PC-3 (cell line): ENCODE measurements around the gene SAMM50. TPM values are rescaled to one million over a fixed set of nuclear protein-coding genes. Genes with fewer than 3 reads are reported as not detected.

Experiments used
- ATAC-seq: fragments of 200-7000 bp; cut with Tn5 transposase; 2 replicates; pipeline ENCODE4 v1.9.1; 2020; ENCODE audit warnings: mild to moderate bottlenecking, moderate library complexity
- BruUV-seq: library from RNA; stranded (reverse); fragments of 400-500 nt; replicated peaks from 2 replicates; lab custom pipeline; 2021; lab: Mats Ljungman, UMichigan
- CTCF ChIA-PET: fragments of 300-600 bp; sonication (Branson Sonifier 250); formaldehyde crosslinking; loops from one replicate; lab custom pipeline; 2022; ENCODE audit warnings: antibody characterized with exemption; lab: Charles Lee
- POLR2A ChIA-PET: fragments of 300-600 bp; sonication (Branson Sonifier 250); formaldehyde crosslinking; loops from one replicate; lab custom pipeline; 2022; ENCODE audit warnings: antibody characterized with exemption; ENCODE audit not compliant: unreplicated experiment; lab: Charles Lee
- DNase-seq: peaks from one replicate; pipeline ENCODE4 v3.0.0-alpha.2; 2015
- H2AFZ ChIP-seq: fragments of 300-600 bp; sonication (generic); 2 replicates; pipeline ENCODE4 v1.6.0; 2016; ENCODE audit warnings: antibody characterized with exemption, low read length
- H3F3A ChIP-seq: fragments of 300-600 bp; sonication (generic); one replicate; pipeline ENCODE4 v1.6.0; 2017; ENCODE audit warnings: antibody characterized with exemption, low read length, control low read depth, mild to moderate bottlenecking; ENCODE audit not compliant: unreplicated experiment
- H3K27ac ChIP-seq: fragments of 300-600 bp; sonication (generic); 2 replicates; pipeline ENCODE4 v1.5.1; 2016; ENCODE audit warnings: mild to moderate bottlenecking, low read length
- H3K27me3 ChIP-seq: fragments of 300-600 bp; sonication (generic); 2 replicates; pipeline ENCODE4 v1.6.1; 2016; ENCODE audit warnings: low read length, mixed read lengths
- H3K36me3 ChIP-seq: fragments of 300-600 bp; sonication (generic); 2 replicates; pipeline ENCODE4 v1.6.1; 2016; ENCODE audit warnings: low read depth, mixed run types, low read length, mixed read lengths
- H3K4me1 ChIP-seq: fragments of 300-600 bp; sonication (generic); 2 replicates; pipeline ENCODE4 v1.5.1; 2016; ENCODE audit warnings: low read length; ENCODE audit not compliant: insufficient read depth
- H3K4me2 ChIP-seq: fragments of 300-600 bp; sonication (generic); 2 replicates; pipeline ENCODE4 v1.6.0; 2016; ENCODE audit warnings: low read length
- H3K4me3 ChIP-seq: fragments of 300-600 bp; sonication (generic); 2 replicates; pipeline ENCODE4 v1.5.1; 2016; ENCODE audit warnings: mild to moderate bottlenecking, low read length, mixed read lengths
- H3K79me2 ChIP-seq: fragments of 300-600 bp; sonication (generic); 2 replicates; pipeline ENCODE4 v1.6.1; 2017; ENCODE audit warnings: low read length, mixed read lengths
- H3K9ac ChIP-seq: fragments of 300-600 bp; sonication (generic); 2 replicates; pipeline ENCODE4 v1.6.0; 2016; ENCODE audit warnings: mild to moderate bottlenecking, low read length
- H3K9me2 ChIP-seq: fragments of 300-600 bp; sonication (generic); replicated peaks from 2 replicates; pipeline ENCODE4 v1.6.1; 2016; ENCODE audit warnings: mixed run types, low read length, mixed read lengths
- H3K9me3 ChIP-seq: fragments of 300-600 bp; sonication (generic); 2 replicates; pipeline ENCODE4 v1.6.1; 2016; ENCODE audit warnings: low read length, mixed read lengths
- H4K20me1 ChIP-seq: fragments of 300-600 bp; sonication (generic); 2 replicates; pipeline ENCODE4 v1.6.1; 2016; ENCODE audit warnings: low read length, mixed read lengths
- CTCF ChIP-seq: fragments of 300-600 bp; sonication (generic); conservative IDR thresholded peaks from 2 replicates; pipeline ENCODE4 v1.5.1; 2017; ENCODE audit warnings: antibody characterized with exemption, low read depth, mild to moderate bottlenecking, low read length
- EZH2 ChIP-seq: fragments of 300-600 bp; sonication (generic); IDR thresholded peaks from one replicate; pipeline ENCODE4 v1.6.1; 2017; ENCODE audit warnings: antibody characterized with exemption, mild to moderate bottlenecking, low read length; ENCODE audit not compliant: unreplicated experiment
- EZH2phosphoT487 ChIP-seq: fragments of 300-600 bp; sonication (generic); IDR thresholded peaks from 2 replicates; pipeline ENCODE4 v1.6.1; 2018; ENCODE audit warnings: mild to moderate bottlenecking, antibody characterized with exemption, low read length, borderline replicate concordance
- intact Hi-C: fragments of 100-400 bp; cut with micrococcal nuclease; formaldehyde crosslinking; loops from 2 replicates; pipeline ENCODE4 v1.9.0; 2023
- total RNA-seq: library from RNA; depleted of rRNA; stranded (reverse); fragments of >200 nt; gene quantifications from 2 replicates; pipeline ENCODE4 v1.2.3, GENCODE V29; 2014

The SAMM50 gene
- total RNA-seq, 1 experiment from 2014 or later, result 34.5 TPM

GRCh38 chr22:44005524-44005923 is 50.3 kb downstream of the SAMM50 start:
- ChIA-PET CTCF (no interaction called here), POLR2A (no interaction called here)
- Histone ChIP-seq H3F3A (no peaks in the 10 kb centered on the region), H3K9me3 (no peaks in the 10 kb centered on the region), H3K9ac (no peak overlapping the region), H3K4me2 (no peak overlapping the region), H3K4me1 (no peaks in the 10 kb centered on the region), H4K20me1 (no peaks in the 10 kb centered on the region), H3K9me2 (no peaks in the 10 kb centered on the region), H2AFZ (no peak overlapping the region), H3K27ac (no peak overlapping the region), H3K79me2 (no peaks in the 10 kb centered on the region), H3K36me3 (no peaks in the 10 kb centered on the region), H3K4me3 (no peak overlapping the region), H3K27me3 (no peaks in the 10 kb centered on the region)
- no peak for DNase-seq
- BruUV-seq, result no TSS peak
- ATAC-seq, result no peak
- no peak for TF ChIP-seq EZH2
- intact Hi-C loops, result no loop called here

GRCh38 chr22:44012162-44012561 is 56.9 kb downstream of the SAMM50 start:
- CTCF ChIA-PET, result no interaction called here
- H3K9me2 ChIP-seq, result no peaks in the 10 kb centered on the region
- H3K4me1 ChIP-seq, result no peaks in the 10 kb centered on the region
- POLR2A ChIA-PET, result no interaction called here
- no peak for ATAC-seq
- no peak overlapping the region for H3K9ac ChIP-seq
- no peak overlapping the region for H2AFZ ChIP-seq
- no peak overlapping the region for H3K4me2 ChIP-seq
- TF ChIP-seq CTCF (no peak), EZH2phosphoT487 (no peak), EZH2 (no peak)
- intact Hi-C loops, result no loop called here
- H3K4me3 ChIP-seq, result no peak overlapping the region
- no peaks in the 10 kb centered on the region for H4K20me1 ChIP-seq
- no TSS peak for BruUV-seq
- no peaks in the 10 kb centered on the region for H3F3A ChIP-seq
- H3K27ac ChIP-seq, result no peak overlapping the region
- H3K27me3 ChIP-seq, result no peaks in the 10 kb centered on the region
- no peaks in the 10 kb centered on the region for H3K36me3 ChIP-seq
- no peaks in the 10 kb centered on the region for H3K9me3 ChIP-seq
- no peaks in the 10 kb centered on the region for H3K79me2 ChIP-seq
- no peak for DNase-seq

GRCh38 chr22:44012591-44012990 is 57.3 kb downstream of the SAMM50 start:
- no peak for ATAC-seq
- H3K4me1 ChIP-seq, result no peaks in the 10 kb centered on the region
- no peaks in the 10 kb centered on the region for H3K79me2 ChIP-seq
- no peaks in the 10 kb centered on the region for H3K27me3 ChIP-seq
- H3K27ac ChIP-seq, result no peak overlapping the region
- no peak for DNase-seq
- H3K9me3 ChIP-seq, result no peaks in the 10 kb centered on the region
- H3K4me2 ChIP-seq, result no peak overlapping the region
- no peaks in the 10 kb centered on the region for H3K9me2 ChIP-seq
- TF ChIP-seq CTCF, result no peak
- no peak for TF ChIP-seq EZH2
- TF ChIP-seq EZH2phosphoT487, result no peak
- no TSS peak for BruUV-seq
- no peak overlapping the region for H3K4me3 ChIP-seq
- CTCF ChIA-PET, result no interaction called here
- H4K20me1 ChIP-seq, result no peaks in the 10 kb centered on the region
- no peaks in the 10 kb centered on the region for H3K36me3 ChIP-seq
- POLR2A ChIA-PET, result no interaction called here
- H2AFZ ChIP-seq, result no peak overlapping the region
- intact Hi-C loops, result no loop called here
- no peaks in the 10 kb centered on the region for H3F3A ChIP-seq
- no peak overlapping the region for H3K9ac ChIP-seq
